Activated T-helper 9 cell treated with anti-CD3 and anti-CD28 coated beads, Interleukin-2, amount 50 U/mL, for 16 hours (primary cell): ENCODE results near the gene MCUB.

Experiments used
- DNase-seq: peaks from one replicate; pipeline ENCODE4 v3.0.0-alpha.2; 2020; ENCODE audit warnings: low read depth

Gene MCUB

DNA sequence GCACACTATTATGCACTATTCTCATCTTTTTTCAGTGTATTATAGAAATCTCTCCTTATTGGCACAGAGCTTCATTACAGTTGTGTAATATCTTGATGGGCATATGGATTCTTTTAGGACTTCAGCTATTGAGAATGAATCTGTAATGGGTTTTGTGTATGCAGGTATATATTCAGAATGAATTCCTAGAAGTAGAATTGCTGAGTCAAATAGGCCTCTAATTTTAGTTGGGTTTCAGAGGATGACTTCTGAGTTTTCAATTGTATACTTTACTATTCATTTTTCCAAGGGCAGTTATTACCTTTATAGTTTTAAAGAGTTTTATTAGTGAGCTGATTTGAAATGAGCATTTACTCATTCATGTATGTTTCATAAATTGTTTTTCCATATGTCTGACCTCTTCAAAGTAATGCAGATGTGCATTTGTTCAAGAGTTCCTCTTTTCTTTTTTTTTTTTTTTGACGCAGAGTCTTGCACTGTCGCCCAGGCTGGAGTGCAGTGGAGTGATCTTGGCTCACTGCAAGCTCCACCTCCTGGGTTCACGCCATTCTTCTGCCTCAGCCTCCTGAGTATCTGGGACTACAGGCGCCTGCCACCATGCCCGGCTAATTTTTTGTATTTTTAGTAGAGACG is 123.7 kb downstream of the MCUB start:
- DNase-seq, result no peak

DNA sequence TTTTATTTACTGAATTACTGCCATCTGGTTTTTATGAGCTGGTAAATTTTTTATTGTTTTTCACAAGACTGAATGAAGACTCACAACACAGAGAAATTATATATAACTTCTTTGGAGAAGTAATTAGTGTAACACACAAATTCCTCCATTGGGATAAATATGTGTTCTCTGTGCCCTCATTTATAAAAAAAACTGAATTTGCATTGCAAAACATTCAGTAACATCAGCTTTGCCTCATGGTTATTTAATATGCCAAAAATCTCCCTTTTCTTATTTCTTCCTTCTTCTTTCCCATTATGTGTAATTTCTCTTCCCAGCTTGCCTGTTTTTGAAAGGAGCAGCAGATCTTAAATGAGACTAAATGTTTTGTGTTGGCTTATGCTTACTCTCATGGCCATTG is 124.7 kb downstream of the MCUB start:
- no peak for DNase-seq

DNA sequence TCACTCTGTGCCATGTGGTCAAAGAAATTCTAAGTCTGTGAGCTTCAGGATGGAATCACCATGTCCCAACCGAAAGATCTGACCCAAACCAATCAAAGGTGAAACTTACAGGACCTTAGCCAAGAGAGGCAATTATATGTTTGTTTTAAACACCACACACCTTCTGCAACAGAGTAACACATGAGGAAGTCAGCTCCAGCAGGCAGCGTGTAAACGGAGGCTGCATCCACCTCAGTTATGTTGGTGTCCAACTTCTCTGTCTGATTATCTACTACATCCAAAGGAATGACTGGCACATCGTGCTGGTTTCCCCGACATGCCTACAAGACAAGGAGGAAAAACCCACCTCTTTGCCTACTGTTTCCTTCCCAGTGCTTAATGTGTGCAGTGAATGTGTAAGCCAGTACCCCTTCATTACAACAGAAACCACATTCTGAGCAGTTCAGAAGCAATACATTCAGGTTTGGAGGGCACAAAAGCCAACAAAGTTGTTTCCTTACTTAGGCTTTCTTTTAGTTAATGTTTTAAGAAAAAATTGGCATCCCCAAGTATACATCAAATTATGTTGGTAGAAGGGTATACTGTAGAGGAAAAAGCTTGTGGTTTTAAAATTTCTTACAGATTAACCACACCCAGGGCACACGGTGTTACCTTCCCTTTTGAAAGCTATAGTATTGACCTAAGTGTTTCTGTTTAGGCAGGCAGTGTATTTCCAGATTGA is 130.8 kb downstream of the MCUB start:
- DNase-seq, result no peak

DNA sequence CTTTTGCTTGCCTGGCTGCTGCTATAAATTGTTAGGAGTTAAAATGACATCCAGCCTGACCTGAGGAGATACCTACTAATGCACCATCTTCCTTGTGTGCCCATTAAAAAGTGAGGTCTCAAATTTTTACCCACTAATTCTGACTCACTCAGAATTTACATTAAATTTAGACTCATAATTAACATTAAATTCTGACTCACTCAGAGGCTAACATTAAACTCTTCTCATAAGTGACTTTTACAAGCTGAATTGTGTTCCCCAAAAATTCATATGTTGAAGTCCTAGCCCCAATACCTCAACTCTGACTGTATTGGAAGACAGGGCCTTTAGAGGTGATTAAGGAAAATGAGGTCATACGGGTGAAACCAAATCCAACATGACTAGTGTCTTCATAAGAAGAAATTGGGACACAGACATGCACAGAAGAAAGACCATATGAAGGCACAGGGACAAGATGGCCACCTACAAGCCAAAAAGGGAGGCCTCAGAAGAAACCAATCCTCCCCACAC is 131.4 kb downstream of the MCUB start:
- no peak for DNase-seq

DNA sequence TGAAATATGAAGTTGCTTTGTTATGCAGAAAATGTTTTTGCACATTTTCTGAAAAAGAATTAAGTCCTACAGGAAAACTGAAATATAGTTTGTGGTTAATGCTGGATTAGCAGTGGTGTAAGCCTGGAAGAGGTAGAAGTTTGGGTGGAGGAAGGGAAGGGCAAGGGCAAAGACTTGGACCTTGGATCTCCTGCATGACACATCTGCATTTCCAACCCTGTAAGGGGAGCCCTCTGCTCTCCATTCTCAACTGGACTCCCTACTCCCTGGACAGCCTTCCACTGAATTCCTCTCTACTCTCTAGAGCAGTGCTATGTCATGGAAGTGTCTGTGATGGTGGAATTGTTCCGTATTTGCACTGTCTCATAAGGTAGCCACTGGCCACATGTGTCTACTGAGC is 138.6 kb downstream of the MCUB start:
- DNase-seq, result no peak

DNA sequence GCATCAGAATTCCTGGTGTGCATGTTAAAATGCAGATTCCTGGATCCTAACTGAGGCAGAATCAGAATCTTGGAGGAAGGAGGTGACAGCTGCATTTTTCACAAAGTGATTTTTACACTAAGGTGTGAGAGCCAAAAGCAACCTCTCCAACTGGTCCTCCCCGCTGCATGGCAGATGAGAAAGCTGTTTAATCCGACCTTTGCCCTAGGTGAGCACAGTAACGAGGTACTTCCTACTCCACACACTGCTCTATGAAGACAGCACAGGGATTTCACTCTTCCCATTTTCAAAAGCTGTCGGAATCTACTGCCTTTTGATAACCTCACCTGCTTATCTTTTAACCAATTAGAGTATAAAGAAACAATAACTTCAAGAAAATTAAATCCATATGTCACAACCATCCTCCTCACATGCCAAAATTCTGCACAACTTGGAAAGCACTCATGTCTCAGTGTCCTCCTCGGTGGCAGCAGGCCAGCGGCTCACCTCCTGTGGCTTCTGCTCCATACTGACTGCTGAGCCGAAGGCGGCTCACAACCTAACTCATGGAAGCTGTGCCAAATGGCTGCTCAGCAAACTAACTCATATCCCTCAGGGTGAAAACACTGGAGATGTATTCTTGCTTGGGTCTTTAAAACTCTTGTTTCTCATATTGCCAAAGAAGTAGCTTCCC is 139.6 kb downstream of the MCUB start:
- no peak for DNase-seq

DNA sequence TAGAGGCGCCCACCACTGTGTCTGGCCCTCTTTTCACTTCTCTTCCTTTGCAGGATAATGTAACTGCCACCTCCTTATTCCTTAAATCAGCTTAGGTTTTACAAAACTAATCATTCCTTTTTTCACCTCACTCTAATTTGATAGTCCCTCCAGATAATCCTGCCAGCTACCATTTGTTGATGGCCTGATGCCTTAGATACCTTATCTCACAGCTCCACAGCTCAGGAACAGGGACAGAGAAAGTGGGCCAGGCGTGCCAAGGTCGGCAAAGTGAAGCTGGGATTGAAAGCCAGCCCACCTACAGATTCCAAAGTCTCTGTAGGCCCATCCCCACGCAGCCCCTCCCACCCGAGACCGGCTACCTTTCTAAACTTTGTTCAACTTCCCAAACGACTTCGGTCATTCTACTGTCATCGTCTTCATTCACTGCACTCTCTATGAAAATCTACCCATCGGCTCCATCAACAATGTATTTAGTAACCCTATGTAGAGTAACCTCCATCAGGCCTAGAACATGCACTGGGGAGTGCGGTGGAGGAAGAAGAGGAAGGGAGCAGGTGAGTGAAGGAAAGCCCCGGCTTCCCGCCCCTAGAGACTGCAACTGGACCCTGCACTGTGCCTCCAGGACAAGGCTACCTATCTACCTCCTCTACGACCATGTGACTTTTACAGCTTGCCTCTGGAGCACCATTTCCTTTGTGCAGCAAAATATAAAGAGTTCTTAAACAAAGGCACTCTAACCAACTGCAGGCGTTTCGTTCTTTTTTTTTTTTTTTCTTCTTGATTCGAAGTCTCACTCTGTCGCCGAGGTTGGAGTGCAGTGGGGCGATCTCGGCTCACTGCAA is 141.7 kb downstream of the MCUB start:
- DNase-seq, result no peak

DNA sequence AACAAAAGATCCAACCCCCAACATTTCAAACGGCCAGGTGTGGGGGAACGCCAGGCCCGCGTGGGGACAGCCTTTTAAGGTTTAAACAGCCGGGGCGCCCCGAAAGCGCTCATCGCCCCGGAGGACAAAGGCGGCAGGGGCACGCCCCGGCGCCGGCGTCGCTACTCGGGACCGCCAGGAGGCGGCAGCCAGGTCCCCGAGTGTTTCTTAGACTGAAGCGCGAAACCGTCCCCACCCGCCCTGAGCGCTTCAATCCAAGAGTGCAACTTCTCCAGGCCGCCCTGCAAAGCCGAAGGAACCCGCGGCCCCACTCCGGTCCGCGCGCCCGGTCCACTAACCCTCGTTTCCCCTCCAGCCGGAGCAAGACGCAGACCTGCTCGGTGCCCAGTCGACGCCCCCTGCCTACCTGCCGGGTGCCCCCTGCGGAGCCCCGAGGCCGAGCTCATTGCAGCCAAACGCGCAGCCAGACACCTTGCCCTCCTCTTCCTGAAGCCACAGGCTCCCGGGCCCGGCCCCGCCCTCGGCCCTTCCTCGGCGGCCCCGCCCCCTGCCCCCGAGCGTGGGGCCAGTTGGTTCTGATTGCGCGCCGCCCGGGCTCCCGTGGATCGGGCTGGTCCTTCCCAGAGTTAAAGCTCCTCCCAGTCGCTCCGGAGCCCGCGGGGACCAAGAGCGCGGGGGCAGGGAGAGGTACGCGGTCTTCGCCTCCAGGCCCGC is 143.1 kb downstream of the MCUB start, which contains the start of gene CASP6:
TSS of gene CASP6 (minus strand) at position 496 of the 714 bp plus-strand sequence. CDS start at position 446, 50 bp downstream.
- DNase-seq, result peak; percentile 61

DNA sequence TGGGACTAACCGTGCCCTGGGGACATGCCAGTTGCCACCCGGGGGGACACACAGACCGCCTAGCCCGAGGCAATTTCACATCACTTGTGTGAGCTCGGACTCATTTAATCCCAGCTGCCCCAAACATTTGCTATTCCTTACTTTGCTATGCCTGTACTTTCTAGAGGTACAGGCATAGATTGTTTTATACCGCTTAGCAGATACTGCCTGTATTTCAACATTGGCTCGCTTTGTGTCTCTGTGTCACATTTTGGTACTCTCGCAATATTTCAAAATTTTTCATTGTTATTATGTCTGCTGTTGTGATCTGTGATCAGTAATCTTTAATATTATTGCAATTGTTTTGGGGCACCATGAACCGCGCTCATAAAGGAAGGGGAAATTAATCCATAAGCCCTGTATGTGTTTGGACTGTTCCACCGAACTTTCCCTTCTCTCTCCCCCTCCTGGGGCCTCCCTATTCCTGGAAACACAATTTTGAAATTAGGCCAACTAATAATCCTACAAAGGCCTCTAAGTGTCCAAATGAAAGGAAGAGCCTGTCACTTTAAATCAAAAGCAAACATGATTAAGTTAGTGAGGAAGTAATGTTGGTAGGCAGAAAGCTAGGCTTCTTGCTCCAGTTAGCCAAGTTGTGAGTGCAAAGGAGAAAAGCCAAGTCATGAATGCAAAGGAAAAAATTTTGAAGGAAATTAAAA is 143.8 kb downstream of the MCUB start:
- DNase-seq, result no peak

DNA sequence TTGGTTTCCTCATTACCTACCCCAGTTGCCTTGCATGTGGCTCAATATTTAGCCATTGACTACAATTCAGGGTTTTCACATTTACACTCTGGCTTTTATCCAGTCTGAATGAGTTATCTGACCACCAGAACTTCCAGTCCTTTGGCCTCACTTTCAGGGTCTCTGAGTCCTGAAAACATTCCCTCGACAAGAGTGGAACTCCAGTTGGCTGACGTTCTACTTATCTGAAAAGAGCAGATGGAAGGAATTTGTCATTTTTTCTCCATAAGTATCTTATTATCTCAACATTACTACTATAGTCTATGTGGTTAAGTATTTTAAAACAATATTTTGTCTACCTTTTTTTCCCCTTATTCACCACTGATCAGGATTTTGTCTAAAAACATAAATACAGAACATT is 148.4 kb downstream of the MCUB start:
- DNase-seq, result no peak

DNA sequence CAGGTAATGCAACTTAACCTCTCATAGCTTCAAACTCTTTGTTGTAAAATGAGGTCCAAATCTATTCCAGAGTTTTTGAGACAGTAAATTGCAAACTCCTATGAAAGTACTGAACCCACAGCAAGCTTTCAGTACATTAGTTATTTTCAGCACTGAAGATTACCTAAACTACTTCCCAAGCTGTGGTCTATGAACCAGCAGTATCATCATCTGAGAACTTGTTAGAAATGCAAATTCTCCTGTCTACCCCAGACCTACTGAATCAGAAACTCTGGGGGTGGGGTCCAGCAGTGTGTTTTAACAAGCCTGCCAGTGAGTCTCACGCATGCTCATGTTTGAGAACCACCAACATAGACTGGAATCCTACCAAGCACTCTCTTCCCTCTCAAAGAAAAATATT is 148.9 kb downstream of the MCUB start:
- DNase-seq, result no peak

DNA sequence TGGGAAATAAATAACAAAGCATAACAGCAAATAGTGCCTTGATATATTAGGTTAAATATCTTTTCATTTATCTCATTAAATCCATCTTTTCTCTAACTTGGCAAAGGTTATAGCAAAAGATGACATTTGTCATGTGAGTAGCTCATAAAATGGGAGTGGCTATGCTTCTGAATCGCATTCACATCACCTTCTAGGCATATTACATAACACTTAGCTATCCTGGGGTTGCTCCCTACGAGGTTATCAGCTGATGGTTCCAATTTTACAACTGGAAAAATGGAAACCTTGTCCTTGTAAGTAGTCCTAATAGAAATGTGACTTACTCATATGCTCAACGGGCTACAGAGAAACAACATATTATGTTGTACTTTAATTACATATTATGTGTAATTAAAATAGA is 153.5 kb downstream of the MCUB start:
- DNase-seq, result no peak

DNA sequence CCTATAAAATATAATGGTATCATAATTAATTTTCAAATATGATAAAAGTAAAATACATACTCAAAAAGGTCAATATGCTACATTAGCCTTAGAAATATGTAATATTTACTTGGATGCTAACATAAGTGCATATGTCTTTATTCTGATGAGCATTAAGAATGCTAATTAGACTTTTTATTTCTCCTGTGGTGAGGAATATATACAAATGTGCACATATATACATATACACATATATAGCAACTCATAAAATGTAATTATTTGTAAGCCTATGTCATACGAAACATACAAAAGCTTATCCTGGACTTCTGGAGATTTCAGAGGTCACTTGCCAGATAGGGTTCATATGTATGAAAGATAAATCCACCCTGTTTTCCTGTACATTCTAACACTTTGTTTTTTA is 158.7 kb downstream of the MCUB start:
- no peak for DNase-seq

DNA sequence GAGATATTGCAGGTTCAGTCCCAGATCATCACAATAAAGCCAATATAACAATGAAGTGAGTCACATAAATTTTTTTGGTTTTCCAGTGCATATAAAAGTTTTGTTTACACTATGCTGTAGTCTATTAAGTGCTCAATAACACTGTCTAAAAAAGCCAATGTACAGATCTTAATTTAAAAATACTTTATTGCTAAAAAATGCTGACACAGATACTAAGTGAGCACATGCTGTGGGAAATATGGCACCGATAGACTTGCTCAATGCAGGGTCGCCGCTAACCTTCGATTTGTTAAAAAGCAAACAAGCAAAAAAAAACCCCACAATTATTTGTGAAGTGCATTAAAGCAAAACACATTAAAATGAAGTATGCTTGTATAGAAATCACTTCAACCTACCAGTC is 159.6 kb downstream of the MCUB start:
- DNase-seq, result no peak

DNA sequence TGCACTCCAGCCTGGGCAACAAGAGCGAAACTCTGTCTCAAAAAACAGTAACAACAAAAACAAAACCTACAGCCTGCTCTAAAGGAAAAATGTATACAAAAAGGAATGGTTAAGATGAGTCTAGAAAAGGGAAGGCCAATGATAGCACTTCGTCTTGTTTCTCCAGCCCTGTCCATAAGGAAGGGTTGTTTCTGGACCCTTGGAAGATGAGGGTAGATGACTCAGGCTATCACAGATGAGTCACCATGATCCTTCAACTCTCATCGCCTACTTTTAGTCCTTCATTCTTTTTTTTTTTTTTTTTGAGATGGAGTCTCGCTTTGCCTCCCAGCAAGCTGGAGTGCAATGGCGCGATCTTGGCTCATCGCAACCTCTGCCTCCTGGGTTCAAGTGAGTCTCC is 161.0 kb downstream of the MCUB start:
- no peak for DNase-seq

DNA sequence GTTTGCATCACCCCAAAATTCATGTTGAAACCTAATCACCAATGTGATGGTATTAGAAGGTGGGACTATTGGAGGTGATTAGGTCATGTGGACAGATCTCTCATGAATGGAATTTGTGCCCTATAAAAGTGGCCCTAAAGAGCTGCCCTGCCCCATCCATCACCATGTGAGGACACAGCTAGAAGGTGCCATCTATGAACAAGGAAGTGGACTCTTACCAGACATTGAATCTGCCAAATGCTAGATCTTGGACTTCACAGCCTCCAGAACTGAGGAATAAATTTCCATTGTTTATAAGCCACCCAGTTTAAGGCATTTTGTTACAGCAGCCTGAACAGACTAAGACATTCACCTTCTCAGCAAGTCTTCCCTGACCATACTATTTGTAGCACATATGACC is 162.3 kb downstream of the MCUB start:
- DNase-seq, result no peak

DNA sequence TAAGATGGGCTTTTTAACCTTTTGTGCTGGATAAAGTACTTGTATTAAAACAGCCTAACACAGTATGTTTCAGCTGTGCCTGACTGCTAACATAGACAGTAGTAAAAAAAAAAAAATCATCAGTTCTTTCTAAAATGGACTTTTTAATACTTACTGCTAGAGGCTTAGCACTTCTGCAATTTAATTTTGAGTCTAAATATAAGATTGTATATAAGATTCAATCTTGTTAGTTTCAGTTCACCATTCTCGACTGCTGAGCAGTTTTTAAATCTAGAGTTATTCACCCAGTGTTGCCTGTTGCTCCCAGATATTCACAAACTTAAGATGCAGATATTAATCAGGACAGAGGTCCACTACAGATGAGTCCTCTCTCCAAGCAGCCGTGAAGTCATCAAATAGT is 163.1 kb downstream of the MCUB start:
- DNase-seq, result no peak

DNA sequence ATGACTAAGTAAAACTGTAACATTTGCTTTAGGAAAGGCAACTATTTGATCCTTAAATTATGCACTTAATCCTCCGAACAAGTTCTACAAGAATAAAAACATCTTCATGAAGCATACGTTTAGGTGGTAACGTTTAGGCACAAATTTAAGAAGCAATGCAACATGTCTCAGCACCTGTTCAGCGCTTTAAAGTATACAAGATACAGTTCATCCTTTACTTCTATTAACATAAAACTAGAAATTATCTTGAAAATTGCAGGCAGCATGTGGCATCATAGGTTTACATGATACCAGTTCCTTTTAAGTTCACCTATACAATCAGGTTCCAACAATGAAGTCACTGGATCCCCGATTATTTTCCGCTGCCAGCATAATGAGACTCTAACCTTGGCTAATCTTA is 168.3 kb downstream of the MCUB start:
- DNase-seq, result no peak

DNA sequence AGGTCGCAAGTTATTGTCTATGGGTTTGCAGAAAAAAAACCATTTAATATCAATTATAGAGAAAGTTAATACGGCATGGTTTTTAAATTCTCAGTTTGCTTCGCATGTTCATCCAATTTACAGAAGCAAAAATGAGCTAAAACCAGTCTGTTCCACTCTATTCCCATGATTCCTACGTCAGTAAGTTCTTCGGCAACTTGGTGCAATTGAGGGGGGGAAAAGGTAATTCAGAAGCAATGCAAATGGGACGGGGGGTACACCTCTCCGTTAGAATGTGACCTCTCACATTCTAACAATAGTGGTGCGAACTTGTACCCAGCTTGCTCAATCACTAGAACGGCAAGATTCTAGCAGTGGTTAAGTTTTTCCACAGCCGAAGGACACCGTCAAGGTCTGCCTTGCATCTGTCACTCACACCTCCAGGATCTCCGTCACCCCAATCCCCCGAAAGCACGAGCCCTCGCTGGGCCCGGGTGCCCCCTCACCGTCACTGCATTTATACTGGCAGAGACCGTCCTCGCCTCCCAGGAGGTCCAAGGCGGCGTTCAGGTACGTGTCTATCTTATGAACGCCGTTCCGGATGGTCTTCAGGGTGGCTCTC is 169.2 kb downstream of the MCUB start:
- DNase-seq, result no peak
